Measurements from ENCODE around the gene PRKAR2B.

- TF ChIP-seq SP1 (IDR thresholded peaks at IDR 0.05) (no peak), BHLHE40 (IDR thresholded peaks at IDR 0.05; ENCODE audit: borderline replicate concordance) (no peak), FOXK2 (IDR thresholded peaks at IDR 0.05) (no peak), PKNOX1 (IDR thresholded peaks at IDR 0.05) (no peak), ELF4 (IDR thresholded peaks at IDR 0.05) (no peak), L3MBTL2 (conservative IDR thresholded peaks at IDR 0.05) (no peak), TARDBP (IDR thresholded peaks at IDR 0.05) (no peak), HDGF (IDR thresholded peaks at IDR 0.05; ENCODE audit: borderline replicate concordance) (no peak), NFRKB (IDR thresholded peaks at IDR 0.05) (no peak), FOXA1 (IDR thresholded peaks at IDR 0.05) (no peak), LEF1 (IDR thresholded peaks at IDR 0.05; ENCODE audit: borderline replicate concordance) (no peak), CTBP1 (IDR thresholded peaks at IDR 0.05; ENCODE audit: borderline replicate concordance) (no peak), SUZ12 (IDR thresholded peaks at IDR 0.05) (no peak)
These were observed 141.7 kb downstream of the PRKAR2B start for GRCh38 chr7:107186240-107186639.

Data from HEK293T (cell line).